Measurements from ENCODE around the gene OGFOD2.

The OGFOD2 gene

DNA sequence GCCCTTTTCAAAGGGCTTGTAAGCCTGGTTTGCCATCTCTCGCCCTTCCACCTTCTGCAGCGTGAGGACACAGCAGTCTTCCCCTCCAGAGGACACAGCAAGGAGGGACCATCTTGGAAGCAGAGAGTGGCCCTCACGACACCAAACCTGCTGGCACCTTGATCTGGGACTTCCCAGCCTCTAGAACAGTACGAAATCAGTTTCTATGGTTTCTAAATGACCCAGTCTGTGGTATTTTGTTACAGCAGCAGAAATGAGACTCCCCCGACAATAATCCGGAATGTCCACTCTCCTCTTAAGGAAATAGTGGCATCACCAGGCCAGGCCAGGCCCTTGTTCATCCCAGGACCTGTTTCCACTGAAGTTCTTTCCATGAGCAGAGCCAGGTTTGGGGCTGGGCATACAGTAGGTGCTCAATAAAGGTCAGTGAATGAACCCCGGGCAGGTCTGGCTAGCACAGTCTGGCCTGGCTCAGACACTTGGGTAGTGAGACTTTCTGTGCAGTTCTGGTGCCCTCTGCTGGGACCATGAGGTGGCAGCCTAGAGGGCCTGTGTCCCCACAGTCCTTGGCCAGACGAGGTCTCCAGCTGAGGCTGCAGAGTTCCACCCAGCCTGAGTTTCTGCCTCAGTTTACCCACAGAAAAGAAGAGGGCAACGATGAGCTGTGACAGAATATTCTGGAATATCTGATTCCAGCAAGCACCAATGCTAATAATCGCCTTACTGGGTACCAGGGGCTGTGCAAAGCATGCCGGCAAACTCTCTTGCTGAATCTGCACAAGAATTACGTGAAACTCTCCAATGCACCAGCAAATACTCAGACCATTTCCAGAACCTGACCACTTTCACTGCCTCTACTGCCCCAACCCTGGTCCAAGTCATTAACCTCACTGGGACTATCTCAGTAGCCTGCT, 22.8 kb upstream of the OGFOD2 start:
- DNase-seq: peak; percentile 30

DNA sequence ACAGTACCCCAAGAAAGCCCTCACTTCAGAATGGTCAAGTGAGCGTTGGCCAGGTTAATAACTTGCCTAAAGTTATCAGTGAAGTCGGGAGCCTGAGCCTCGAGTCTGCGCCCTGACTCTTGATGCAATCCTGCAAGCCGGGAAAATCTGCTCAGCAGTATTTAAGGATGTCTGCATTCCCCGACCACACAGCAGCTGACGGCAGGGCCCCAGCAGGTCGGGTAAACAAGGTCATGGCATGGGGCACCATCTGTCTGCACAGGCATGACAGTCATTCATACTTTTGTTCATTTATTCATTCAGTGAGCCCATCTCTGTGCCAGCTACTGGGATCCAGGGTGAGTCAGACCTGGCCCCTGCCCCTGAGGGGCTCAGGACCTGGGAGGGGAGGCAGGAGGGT, 19.9 kb upstream of the OGFOD2 start:
- no peak for DNase-seq

DNA sequence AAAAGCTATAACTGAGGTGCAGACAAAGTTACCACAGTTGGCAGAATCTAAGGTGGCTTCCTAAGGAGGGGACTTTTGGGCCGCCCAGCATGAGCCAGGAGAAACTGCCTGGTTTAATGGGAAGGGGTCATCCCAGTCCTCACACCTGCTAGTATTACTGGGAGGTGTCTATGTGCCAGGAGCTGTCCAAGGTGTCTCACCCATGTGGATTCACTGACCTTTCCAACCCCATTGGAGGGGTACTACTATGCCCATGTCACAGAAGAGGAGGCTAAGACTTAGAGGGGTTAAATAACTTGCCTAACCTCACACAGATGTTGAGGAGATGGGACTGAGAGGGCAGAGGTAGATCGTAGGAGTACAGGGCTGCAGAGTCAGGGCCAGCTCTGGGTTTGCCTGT, 19.0 kb upstream of the OGFOD2 start:
- no peak for DNase-seq

DNA sequence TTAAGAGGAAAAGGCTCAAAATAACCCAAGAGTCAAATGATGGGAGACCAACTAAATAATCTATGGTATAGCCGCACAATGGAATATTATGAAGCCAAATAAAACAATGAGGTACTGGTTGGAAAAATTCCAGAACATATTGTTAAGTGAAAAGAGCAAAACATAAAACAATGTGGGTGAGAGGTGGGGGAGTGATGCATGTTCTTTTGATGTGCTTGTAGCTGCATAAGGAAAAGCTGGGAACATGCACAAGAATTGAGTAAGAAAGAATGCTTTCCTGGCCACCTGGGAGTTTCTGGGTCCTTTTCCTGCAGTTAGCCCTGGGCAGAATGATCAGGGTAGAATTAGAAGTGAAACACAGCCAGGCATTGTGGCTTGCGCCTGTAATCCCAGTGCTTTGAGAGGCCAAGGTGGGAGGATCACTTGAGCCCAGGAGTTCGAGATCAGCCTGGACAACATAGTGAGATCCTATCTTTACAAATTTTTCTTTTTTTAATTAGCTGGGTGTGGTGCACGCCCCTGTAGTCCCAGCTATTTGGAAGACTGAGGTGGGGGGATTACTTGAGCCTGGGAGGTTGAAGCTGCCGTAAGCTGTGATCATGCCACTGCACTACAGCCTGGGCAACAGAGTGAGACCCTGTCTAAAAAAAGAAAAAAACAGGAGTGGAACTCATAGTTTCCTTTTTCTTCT, 16.7 kb upstream of the OGFOD2 start:
- DNase-seq: no peak

DNA sequence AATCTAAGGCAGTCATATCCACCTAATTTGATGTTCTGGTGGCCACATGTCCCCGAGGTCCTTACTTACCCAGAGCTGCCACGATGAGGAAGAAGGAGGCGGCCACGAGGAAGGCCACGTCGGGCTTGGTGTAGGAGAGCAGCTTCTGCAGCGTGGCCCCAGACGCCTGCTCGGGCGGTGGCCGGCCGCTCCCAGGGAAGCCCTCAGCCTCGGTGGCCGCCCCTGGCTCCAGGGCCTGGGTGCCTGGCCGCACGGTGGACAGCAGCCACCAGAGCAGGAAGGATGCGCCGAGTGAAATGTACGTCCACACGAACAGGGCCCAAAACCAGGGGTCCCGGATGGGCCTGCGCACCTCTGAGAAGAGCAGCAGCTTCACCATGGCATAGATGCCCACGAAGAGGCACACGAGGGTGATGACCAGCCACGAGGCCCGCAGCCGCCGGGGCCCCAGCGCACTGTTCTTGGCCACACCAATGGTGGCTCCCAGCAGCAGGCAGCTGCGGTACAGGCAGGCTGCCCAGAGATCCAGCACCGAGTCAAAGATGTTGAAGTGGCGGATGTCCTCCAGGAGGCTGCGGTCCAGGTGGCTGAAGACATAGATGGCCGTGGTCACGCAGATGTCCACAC, 15.4 kb upstream of the OGFOD2 start:
- DNase-seq: no peak

DNA sequence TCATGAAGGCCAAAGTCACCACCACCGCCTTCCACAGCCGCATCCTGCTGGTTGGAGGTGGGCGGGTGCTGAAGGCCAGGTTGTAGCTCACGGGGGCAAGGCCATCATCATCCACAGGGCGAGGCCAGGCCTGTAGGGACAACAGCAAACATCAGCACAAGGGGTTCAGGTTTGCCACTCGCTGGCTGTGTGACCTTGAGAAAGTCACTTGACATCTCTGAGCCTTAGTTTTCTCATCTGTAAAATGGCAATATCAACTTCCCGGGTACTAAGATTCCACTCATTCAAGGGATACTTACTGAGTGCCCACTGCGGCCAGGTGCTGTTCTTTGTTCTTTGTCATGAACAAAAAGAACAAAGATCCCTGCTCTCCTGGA, 14.9 kb upstream of the OGFOD2 start:
- DNase-seq: no peak

DNA sequence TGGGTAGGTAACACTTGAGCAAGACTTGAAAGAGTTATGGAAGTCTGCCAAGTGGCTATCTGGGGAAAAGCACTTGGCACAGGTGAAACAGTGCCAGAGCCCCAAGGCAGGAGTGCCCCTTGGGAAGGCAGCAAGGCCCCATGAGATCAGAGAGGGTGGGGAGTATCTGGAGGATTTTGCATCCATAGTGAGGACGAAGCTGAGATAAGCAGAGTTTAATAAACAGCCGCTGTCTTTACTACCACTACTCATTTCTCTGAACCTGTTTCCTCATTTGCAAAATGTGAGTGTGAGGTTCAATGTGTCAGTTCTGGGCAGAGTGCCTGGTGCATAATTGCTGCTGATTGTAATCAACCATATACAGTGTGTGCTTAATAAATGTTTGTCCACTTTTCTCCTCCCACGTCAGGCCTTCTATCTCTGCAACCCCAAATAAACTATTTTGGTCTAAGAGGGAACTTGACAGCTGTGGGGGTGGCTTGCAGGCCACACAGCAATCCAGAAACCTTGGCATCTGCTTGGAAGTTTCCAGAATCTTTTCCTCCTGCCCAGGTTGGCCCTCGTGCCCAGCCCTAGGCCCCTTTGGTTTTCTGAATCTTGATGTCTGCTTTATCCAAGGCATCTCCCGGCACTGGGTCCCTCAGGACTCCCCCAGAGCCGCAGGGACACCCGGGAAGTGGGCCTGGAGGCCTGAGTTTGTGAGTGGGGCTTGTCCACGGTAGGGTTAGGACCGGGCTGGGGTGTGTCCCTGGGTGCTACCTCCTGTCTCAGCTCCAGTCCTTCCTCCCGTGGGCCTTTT, 13.3 kb upstream of the OGFOD2 start:
- no peak for DNase-seq

DNA sequence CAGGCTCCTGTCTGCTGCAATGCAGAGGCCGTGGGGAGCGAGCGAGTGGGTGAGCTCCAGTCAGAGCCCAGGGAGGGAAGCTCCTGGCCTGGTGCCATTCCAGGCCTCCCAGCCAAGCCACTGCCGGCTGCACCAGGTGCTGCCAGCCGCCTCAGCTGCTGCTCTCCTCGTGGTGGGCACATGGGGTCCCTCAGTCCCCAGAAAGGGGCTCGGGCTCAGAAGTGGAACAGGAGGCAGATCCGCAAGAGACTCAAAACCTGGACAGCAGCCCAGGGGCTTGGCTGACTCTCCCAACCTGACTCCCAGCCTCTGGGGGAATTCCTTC, 11.1 kb upstream of the OGFOD2 start:
- DNase-seq: no peak

DNA sequence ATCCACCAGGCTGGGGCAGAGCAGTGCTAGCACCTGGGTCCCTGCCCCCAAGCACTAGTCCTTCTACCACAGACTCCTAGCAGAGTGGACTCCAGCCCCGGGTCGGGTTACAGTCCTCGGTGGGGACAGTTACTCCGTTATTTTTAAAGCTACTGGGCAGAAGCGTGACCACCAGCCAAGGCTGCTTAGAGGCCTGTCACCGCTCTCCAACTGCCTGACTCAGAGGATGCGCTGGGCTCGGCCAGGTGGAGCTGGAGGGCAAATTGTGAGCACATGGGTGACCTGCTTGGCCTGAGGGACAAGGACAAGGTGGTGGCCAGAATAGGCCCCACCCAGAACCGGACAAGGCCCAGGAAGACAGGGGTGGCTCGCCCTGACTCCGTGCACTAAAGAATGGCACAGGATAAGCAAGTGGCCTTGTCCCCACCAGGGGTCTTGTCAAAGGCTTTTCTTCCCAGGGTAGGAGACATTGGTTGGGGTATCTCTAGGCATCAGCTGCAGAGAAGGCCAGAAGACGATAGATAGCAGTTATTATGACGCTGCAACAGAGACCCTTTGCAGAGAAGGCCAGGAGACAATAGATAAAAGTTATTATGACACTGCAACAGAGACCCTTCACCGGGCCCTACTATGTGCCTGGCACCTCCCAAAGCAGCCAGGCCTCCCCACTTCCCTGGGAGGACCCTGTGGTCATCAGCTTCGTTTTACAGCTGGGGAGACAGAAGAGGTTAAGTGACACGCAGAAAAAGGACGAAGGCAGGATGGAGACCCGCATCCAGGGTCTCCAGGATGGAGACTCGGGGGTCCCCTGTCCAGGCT, 10.4 kb upstream of the OGFOD2 start:
- DNase-seq: no peak

DNA sequence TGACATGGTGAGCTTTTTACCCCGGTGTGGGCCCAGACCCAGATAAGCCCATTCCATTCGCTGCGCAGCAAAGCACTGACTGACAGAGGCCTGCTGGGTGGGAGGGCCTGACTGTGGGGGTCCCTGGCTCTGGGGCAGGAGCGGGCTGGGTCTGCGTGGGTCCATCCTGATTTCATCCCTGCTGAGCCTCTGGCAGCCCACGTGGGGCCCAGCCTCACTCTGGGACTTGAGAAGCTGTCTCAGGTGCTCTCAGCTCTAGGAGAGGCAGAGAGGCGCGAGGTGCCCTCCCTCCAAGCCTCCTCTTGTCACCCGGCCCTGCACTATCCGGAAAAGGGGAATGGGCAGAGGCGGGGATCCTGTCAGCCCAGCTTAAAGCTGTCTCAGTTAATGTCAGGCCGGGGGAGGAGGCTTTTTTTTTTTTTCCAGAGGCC, 9.7 kb upstream of the OGFOD2 start:
- DNase-seq: no peak

DNA sequence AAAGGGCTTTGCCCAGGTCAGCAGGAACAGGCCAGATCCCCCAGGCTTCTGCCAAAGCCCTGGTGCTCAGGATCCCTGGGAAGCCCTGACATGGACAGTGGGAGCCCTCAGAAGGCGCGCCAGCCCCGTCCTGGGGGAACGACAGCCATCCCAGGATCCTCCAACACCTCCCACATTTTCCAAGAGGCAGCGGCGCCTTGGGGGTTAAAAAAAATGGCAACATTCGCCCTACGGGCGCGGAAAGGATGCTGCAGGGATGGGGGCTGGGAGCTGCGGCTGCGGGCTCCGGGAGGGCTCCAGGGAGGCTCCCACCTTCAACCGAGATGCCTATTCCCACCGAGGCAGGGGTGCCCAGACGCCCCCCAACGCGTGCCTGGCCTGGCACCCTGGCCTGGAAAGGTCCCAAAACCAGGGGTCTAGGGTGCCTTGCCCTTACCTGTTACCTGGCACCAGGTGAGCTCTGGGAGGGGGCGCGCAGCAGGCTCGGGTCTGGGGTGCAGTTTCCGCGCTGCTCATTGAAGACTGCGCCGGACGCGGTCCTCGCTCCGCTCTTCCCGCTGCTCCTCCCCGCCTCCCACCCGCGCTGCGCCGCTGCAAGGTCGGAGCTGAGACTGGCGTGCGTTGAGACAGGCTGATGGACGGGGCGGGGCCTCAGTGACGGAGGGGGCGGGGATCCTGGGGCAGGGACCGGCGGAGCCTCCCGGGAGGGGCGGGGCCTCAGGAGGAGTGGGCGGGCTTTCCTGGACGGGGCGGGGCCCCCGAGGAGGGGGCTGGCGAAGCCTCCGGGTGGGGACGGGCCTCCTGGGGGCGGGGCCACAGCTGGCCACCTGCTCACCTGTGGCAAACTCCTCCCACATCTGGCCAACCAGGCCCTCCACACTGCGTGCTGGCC, 8.9 kb upstream of the OGFOD2 start, which contains the start of gene ABCB9:
Gene ABCB9, minus strand, starts transcription at position 613 of the 892 bp plus-strand sequence. CDS start 6,228 bp downstream, outside the sequence.
- DNase-seq: peak; percentile 78

DNA sequence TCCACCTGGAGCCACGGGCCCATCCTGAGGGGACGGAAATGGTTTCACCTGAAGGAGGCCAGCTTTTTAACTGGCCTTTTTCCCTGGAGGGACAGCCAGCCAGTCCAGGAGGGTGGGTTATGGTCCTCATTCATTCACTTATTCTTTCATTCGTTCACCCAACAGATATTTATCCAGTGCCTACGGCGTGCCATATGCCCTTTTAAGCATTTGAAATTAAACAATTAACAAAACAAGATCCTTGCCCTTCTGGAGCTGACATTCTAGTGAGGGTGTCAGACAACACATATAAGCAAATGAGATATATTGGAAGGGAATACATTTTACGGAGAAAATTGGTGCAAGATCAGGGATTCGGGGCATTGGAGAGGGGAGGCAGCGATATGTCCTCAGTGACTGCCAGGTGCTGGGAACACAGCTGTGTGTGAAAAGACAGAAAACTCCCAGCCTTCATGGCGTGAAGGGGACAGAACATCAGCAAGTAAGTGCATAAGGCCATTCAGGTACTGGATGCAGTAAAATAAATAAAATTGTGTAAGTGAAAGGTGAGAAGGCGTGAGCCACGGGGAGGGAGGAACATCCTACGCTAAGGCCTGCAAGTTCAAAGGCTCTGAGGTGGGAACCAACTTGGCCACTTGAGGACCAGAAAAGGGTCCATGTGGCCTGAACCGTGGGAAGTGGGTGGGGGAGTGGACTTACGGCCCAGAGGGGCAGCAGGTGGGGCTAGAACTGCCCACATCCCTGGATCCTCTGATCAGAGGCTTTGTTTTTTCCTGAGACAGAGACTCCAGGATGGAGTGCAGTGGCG, 8.1 kb upstream of the OGFOD2 start:
- DNase-seq: no peak

DNA sequence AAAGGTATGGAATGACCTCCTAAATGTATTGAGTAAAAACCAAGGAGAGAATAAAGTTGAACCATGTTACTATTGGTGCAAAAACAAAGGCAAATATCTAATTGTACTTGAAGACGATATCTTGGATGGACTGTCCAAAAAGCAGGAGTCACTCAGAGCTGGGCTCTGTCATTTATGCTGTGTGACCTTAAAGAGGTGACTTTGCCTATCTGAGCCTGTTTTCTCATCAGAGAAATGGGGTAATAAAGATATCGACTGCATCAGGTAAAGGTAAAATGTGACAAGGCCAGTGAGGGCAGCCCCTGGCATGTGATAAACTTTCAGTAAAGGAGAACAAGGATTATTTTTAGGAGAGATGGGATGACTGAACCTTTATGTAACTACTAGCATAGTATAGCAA, 6.9 kb upstream of the OGFOD2 start:
- DNase-seq: no peak

DNA sequence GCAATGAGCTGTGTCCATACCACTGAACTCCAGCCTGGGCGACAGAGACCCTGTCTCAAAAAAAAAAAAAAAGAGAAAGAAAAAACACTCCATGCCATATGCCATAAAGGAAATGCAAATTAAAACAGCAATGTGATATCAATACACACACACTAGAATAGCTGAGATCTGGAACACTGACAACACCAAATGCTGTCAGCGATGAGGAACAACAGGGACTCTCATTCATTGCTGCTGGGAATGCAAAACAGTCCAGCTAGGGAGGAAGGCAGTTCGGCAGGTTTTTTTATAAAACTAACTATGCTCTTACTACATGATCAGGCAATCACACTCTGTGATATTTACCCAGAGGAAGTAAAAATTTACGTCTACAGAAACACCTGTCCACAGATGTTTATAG, 5.4 kb upstream of the OGFOD2 start:
- DNase-seq: no peak

DNA sequence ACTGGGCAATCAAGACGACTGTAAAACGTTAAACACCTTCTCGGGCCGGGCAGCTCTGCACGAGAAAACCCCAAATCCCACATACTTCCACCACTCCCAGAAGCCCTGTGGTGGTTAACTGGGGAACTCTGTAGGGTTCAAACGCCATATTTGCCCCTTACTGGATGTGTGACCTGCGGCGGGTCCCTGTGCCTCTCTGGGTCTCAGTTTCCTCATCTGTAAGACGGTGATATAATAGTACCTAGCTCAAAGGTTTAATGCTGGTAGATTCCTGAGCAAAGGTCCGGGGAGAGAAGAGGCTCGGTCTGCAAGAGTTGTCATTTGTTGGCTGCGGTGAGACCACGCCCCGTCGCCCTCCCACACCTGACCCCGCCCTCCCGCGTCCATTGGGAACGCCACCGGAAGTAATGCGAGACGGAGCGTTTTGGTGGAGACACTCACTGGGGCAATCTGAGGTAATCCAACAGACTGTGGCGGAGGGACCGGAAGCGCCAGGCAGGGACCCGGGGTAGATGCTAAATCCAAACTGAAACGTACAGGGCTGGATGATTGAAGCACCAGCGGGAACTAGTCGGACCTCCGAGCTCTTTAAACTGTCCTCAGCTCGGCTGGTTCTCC, 661 bp upstream of the OGFOD2 start:
- DNase-seq: peak; percentile 91

DNA sequence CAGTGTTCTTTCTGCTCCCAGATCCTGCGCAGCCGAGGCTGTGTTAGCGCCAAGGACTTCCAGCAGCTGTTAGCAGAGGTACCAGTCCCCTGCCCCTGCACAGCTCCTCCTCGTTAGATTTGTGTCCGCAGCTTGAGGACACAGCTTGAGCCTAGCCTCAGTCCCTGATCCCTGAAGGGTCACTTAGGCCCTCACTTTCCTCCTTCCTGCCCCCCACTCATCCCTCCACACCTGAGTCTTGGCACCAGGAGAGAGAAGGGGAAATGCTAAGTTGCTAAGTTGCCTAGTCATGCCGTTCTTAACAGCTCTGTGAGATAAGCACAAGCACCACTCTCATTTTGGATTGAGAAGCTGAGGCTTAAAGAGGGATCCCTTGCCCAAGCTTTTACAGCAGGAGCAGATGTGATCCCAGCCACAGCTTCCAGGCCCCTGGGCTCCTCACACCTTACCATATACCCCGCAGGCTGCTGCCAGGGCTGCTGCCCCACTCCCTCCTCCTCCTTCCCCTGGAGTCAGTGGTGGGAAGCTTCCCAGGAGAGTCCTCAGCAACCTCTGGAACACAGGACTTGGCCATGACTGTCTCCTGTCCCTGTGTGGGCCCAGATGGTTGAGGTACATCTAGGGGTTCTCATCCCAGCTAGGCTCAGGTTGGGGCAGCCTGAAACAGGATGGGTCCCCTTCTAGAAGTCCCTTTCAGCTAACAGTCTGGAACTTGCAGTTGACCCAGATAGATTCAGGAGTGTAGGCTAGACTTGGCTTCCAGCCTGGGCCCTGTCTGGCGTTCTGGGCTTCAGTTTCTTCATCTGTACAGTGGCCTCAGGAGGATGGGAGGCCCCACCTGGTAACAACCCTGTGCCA, 975 bp downstream of the OGFOD2 start:
- no peak for DNase-seq

DNA sequence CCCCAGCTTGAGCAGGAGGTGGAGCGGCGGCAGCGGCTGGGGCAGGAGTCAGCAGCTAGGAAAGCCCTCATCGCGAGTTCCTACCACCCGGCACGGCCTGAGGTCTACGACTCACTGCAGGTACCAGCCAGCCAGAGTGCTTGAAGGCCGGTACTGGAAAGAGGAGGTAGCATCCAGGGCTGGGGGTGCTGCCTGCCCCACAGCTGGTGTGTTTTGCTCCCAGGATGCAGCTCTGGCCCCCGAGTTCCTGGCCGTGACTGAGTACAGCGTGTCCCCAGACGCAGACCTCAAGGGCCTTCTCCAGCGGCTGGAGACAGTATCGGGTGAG, 1.6 kb downstream of the OGFOD2 start:
- DNase-seq: no peak

DNA sequence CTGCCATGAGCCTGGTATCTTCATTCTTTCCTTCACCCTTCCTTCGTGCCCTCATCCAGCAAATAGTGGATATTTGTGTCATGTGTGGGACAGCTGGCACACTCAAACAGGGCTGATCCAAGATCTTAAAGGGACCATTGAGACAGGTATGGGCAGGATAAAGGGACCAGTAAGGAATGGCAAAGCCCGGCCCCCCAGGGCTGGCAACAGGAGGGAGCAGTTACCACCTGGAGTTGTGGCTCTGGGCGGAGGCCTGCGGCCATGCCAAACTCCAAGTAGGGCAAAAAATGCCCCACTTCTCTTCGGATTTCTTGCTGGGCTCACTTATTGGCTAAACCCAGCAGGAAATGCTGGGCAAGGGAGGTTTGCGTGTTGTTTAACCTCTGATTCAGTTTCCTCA, 2.1 kb downstream of the OGFOD2 start:
- DNase-seq: no peak

Measured in KG1 (cell line).